ENCODE data around the gene CCS. TPM values are rescaled to one million over a fixed set of nuclear protein-coding genes. Genes with fewer than 3 reads are reported as not detected.

Gene CCS
- total RNA-seq, 2 donors from 2014 or later, result 26.5 to 33.9 TPM

- ATAC-seq (no peak), DNase-seq (no peak)
- peaks cover 24% of the 10 kb centered on the region for H3K4me1 ChIP-seq
- TF ChIP-seq POLR2A (IDR thresholded peaks at IDR 0.05) (no peak), CTCF (IDR thresholded peaks at IDR 0.05) (no peak)
- H3K9me3 ChIP-seq, result no peaks in the 10 kb centered on the region
- H3K27me3 ChIP-seq, result no peaks in the 10 kb centered on the region
- H3K27ac ChIP-seq, result no peak overlapping the region
- H3K36me3 ChIP-seq (replicated peaks in 1 of 2; ENCODE audit: insufficient read depth in 1 of 2, low read depth in 2 of 2), result no peaks in the 10 kb centered on the region
- 96 to 97% methylated on average over 6 to 7 of the region's 7 CpGs for WGBS, 2 donors
- H3K4me3 ChIP-seq, result no peak overlapping the region
- intact Hi-C loops (cut with DNase I), result no loop called here
Measured at GRCh38 chr11:66589996-66590675, 2.8 kb upstream of the CCS start.

- intact Hi-C loops (cut with DNase I), result no loop called here
- Histone ChIP-seq H3K4me1 (peaks cover 32% of the 10 kb centered on the region), H3K27me3 (no peaks in the 10 kb centered on the region), H3K4me3 (no peak overlapping the region), H3K9me3 (no peaks in the 10 kb centered on the region), H3K36me3 (replicated peaks in 1 of 2; ENCODE audit: insufficient read depth in 1 of 2, low read depth in 2 of 2) (no peaks in the 10 kb centered on the region), H3K27ac (no peak overlapping the region)
- 41 to 55% methylated on average over 2 of the region's 2 CpGs for WGBS, 2 donors
- no peak for TF ChIP-seq POLR2A (IDR thresholded peaks at IDR 0.05)
- no peak for TF ChIP-seq CTCF (IDR thresholded peaks at IDR 0.05)
- ATAC-seq (no peak), DNase-seq (no peak)
Measured at GRCh38 chr11:66591175-66591574, 1.8 kb upstream of the CCS start.

- Histone ChIP-seq H3K36me3 (replicated peaks in 1 of 2; ENCODE audit: insufficient read depth in 1 of 2, low read depth in 2 of 2) (no peaks in the 10 kb centered on the region), H3K4me3 (peak overlapping the region in 1 of 2 donors; percentile 40), H3K4me1 (peaks cover 32% of the 10 kb centered on the region), H3K9me3 (no peaks in the 10 kb centered on the region), H3K27ac (peak overlapping the region; percentile 54 to 84 (median 71)), H3K27me3 (no peaks in the 10 kb centered on the region)
- peak; percentile 3 for ATAC-seq
- intact Hi-C loops (cut with DNase I), result no loop called here
- peak in 1 of 4 donors; percentile 10 for DNase-seq
- 14 to 23% methylated on average over 6 to 12 of the region's 12 CpGs for WGBS, 2 donors
- TF ChIP-seq CTCF (IDR thresholded peaks at IDR 0.05) (no peak), POLR2A (IDR thresholded peaks at IDR 0.05) (no peak)
Measured at GRCh38 chr11:66593303-66593635, 284 bp downstream of the CCS start.

GRCh38 chr11:66593650-66594049 is 665 bp downstream of the CCS start:
- Histone ChIP-seq H3K27ac (peak overlapping the region in 1 of 4 donors; percentile 83), H3K27me3 (no peaks in the 10 kb centered on the region), H3K4me3 (no peak overlapping the region), H3K4me1 (peaks cover 32% of the 10 kb centered on the region), H3K9me3 (no peaks in the 10 kb centered on the region), H3K36me3 (replicated peaks in 1 of 2; ENCODE audit: insufficient read depth in 1 of 2, low read depth in 2 of 2) (no peaks in the 10 kb centered on the region)
- DNase-seq, result no peak
- no peak for TF ChIP-seq POLR2A (IDR thresholded peaks at IDR 0.05)
- no peak for TF ChIP-seq CTCF (IDR thresholded peaks at IDR 0.05)
- WGBS, 2 donors, result 41 to 47% methylated on average over 6 to 7 of the region's 7 CpGs
- no peak for ATAC-seq
- intact Hi-C loops (cut with DNase I), result no loop called here

Measured in body of pancreas (tissue), 4 donors.